Measurements from ENCODE around the gene PIK3C2G. TPM values are rescaled to one million over a fixed set of nuclear protein-coding genes. Genes with fewer than 3 reads are reported as not detected.

Gene PIK3C2G
- total RNA-seq, 2 donors from 2014 or later: 0.57 to 0.69 TPM

GRCh38 chr12:18586581-18586980 is 325.3 kb downstream of the PIK3C2G start:
- Histone ChIP-seq H3K4me3 (no peak overlapping the region), H3K9ac (ENCODE audit: low read depth in 2 of 2, low read length in 2 of 2) (no peak overlapping the region), H3K9me3 (no peaks in the 10 kb centered on the region), H3K4me1 (no peaks in the 10 kb centered on the region), H3K27ac (no peak overlapping the region), H3K27me3 (no peaks in the 10 kb centered on the region), H3K36me3 (no peaks in the 10 kb centered on the region)
- intact Hi-C loops (cut with DNase I): no loop called here
- no peak for DNase-seq
- TF ChIP-seq CTCF (IDR thresholded peaks at IDR 0.05): no peak

DNA sequence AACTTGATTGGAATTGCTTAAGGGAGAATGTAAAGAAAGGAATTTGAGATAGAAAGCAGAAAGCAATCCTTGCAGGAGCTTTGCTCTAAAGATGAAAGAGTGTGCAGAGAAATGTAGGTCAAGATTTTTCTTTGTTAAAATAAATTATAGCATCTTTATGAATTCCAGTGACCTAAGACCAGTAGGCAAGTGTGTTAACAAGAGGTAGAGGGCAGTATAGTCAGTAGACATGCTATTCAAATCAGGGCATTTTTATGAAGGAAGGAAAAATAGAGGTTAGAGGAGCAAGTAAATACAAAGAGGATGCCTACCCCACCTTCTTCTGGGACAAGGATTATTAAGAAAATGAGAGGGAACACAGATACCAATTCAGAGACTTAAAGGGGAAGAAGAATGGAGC is 328.0 kb downstream of the PIK3C2G start:
- DNase-seq: no peak

GRCh38 chr12:18591473-18591872 is 330.2 kb downstream of the PIK3C2G start:
- Histone ChIP-seq H3K9ac (ENCODE audit: low read depth in 2 of 2, low read length in 2 of 2) (no peak overlapping the region), H3K27me3 (no peaks in the 10 kb centered on the region), H3K27ac (no peak overlapping the region), H3K4me3 (no peak overlapping the region), H3K9me3 (no peaks in the 10 kb centered on the region), H3K36me3 (no peaks in the 10 kb centered on the region), H3K4me1 (no peaks in the 10 kb centered on the region)
- intact Hi-C loops (cut with DNase I): no loop called here
- TF ChIP-seq CTCF (IDR thresholded peaks at IDR 0.05): no peak
- no peak for DNase-seq

More for the DNA sequence above, 328.0 kb downstream of the PIK3C2G start:
- no peaks in the 10 kb centered on the region for H3K36me3 ChIP-seq
- H3K9me3 ChIP-seq: no peaks in the 10 kb centered on the region
- H3K27me3 ChIP-seq: no peaks in the 10 kb centered on the region
- H3K4me1 ChIP-seq: no peaks in the 10 kb centered on the region
- no peak overlapping the region for H3K27ac ChIP-seq
- H3K9ac ChIP-seq (ENCODE audit: low read depth in 2 of 2, low read length in 2 of 2): no peak overlapping the region
- TF ChIP-seq CTCF (IDR thresholded peaks at IDR 0.05): no peak
- intact Hi-C loops (cut with DNase I): no loop called here
- no peak overlapping the region for H3K4me3 ChIP-seq

DNA sequence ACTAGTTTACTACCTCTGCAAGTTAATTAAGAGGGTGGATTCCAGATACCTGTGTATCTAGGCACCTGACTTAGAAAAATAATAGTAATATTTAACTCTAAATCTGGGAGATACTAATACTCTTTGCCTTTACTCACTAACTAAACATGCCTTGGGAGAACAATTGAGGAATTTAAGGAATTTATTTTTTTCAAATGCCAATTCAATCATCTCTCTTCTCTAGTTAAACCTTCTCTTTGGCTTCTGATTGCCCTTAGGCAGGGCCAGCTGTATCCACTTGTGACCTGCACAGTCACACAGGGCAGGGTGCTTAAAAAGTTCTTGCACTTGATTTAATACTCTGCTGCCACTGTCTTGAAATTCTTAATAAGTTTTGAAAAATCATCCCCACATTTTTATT is 334.1 kb downstream of the PIK3C2G start:
- Histone ChIP-seq H3K36me3 (no peaks in the 10 kb centered on the region), H3K9ac (ENCODE audit: low read depth in 2 of 2, low read length in 2 of 2) (no peak overlapping the region), H3K27me3 (no peaks in the 10 kb centered on the region), H3K4me3 (no peak overlapping the region), H3K9me3 (no peaks in the 10 kb centered on the region), H3K27ac (no peak overlapping the region), H3K4me1 (no peaks in the 10 kb centered on the region)
- intact Hi-C loops (cut with DNase I): no loop called here
- no peak for TF ChIP-seq CTCF (IDR thresholded peaks at IDR 0.05)
- no peak for DNase-seq

DNA sequence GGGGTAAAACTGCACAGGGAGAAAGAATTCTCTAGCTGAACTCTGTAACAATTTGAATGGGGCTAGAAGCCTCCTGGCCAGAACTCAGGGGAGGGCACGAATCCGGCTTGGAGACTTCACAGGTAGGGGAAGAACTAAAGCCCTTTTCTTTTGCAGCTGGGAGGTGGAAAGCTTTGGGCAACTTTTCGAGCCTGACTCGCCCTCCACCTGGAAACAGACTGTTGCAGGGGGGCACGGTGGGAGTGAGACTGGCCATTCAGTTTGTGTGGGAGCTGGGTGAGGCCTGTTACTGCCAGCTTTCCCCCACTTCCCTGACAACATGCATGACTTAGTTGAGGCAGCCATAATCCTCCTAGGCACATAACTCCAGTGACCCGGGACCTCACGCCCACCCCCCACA is 340.6 kb downstream of the PIK3C2G start:
- H3K27ac ChIP-seq: no peak overlapping the region
- H3K9me3 ChIP-seq: no peaks in the 10 kb centered on the region
- no peak overlapping the region for H3K4me3 ChIP-seq
- H3K9ac ChIP-seq (ENCODE audit: low read depth in 2 of 2, low read length in 2 of 2): no peak overlapping the region
- intact Hi-C loops (cut with DNase I): no loop called here
- H3K4me1 ChIP-seq: no peaks in the 10 kb centered on the region
- DNase-seq: no peak
- no peaks in the 10 kb centered on the region for H3K27me3 ChIP-seq
- TF ChIP-seq CTCF (IDR thresholded peaks at IDR 0.05): no peak
- no peaks in the 10 kb centered on the region for H3K36me3 ChIP-seq

DNA sequence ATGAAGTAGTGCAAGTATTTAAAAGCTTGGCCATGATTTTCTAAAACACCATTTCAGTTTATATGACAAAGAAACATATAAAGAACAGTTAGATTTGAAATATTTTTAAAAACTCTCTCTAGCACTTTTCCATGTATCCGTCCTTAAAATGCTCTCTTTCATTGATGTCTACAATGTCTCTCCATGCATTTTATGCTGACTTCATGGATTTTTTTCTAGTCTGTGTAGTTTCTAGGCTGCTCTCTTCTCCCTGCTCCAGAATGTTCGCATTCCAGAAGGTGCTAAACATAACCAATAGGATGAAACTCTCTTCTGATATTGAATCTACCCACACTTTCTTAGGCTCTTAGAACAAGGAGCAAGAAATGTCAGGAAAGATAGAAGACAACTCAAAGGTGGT is 351.7 kb downstream of the PIK3C2G start:
- Histone ChIP-seq H3K27ac (no peak overlapping the region), H3K9me3 (no peaks in the 10 kb centered on the region)

More for the DNA sequence above, 351.7 kb downstream of the PIK3C2G start:
- Histone ChIP-seq H3K27me3 (no peaks in the 10 kb centered on the region), H3K4me3 (no peak overlapping the region), H3K4me1 (no peaks in the 10 kb centered on the region), H3K36me3 (no peaks in the 10 kb centered on the region), H3K9ac (ENCODE audit: low read depth in 2 of 2, low read length in 2 of 2) (no peak overlapping the region)
- DNase-seq: no peak
- TF ChIP-seq CTCF (IDR thresholded peaks at IDR 0.05): no peak
- intact Hi-C loops (cut with DNase I): no loop called here
